ENCODE measurements around the gene DUSP28.
A peak's percentile ranks its signal among the peaks of the same experiment; 100 is the strongest.

- TF ChIP-seq POLR2A (IDR thresholded peaks at IDR 0.05) = no peak
- TF ChIP-seq CTCF (IDR thresholded peaks at IDR 0.05) = peak; percentile 47 to 80 (median 66)
- TF ChIP-seq EP300 (IDR thresholded peaks at IDR 0.05; ENCODE audit: low read depth) = no peak
- peak in 1 of 3 donors; percentile 12 for TF ChIP-seq POLR2AphosphoS5 (IDR thresholded peaks at IDR 0.05)
These were observed 44.3 kb downstream of the DUSP28 start for GRCh38 chr2:240604291-240604938.

All from transverse colon (tissue), 4 donors.